ENCODE results near the gene ADGRG3. TPM values are rescaled to one million over a fixed set of nuclear protein-coding genes. Genes with fewer than 3 reads are reported as not detected.

Gene ADGRG3
- total and polyA plus RNA-seq, 9 of the 15 experiments (the other 6 are each of a cell fraction or from before 2014, with no cell fraction given) = 0.09 to 0.52 (median 0.14) TPM; not detected in 3

DNA sequence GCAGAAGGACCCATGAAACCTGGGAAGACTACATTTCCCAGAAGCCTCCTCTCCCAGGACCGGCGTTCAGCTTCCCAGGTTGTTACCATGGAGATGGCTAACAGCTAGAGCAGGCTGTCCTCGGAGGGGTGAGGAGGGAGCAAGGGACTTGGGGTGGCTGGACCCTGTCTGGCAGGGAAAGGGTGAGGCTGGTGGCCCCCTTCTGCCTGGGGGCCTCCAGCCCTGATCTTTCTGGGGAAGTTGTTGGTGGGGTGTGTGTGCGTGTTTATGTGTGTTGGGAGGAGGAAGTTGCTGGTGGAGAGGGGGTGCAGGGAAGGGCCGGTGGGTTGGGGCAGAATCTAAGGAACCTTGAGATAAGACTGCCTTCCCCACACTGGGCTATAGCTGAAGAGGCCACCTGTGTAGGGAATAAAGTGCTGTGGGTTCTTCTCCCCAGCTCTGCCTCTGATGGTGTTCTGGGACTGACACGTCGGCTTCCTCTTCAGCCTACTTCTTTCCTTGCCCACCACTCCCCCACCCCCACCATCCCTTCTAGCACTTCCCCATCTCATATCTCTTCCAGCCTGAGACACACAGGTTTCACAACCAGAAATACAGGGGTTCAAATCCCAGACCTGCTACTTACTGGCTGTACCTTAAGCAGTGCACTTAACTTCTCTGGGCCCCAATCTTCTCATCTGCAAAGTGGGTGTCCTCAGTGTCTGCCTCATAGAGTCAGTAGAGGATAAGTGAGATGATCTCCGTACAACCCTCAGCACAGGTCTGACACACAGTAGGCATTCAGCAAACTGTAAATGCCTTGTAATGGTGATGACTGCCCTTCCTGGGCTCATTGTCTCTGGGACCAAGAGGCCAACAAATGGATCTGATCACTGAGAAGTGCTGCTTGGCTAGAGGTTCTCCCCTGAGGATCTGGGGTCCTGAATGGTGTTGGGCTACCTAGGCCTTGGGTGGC is 26.9 kb downstream of the ADGRG3 start, which contains the start of gene DRC7 (continued):
- TF ChIP-seq, protein P1, sequence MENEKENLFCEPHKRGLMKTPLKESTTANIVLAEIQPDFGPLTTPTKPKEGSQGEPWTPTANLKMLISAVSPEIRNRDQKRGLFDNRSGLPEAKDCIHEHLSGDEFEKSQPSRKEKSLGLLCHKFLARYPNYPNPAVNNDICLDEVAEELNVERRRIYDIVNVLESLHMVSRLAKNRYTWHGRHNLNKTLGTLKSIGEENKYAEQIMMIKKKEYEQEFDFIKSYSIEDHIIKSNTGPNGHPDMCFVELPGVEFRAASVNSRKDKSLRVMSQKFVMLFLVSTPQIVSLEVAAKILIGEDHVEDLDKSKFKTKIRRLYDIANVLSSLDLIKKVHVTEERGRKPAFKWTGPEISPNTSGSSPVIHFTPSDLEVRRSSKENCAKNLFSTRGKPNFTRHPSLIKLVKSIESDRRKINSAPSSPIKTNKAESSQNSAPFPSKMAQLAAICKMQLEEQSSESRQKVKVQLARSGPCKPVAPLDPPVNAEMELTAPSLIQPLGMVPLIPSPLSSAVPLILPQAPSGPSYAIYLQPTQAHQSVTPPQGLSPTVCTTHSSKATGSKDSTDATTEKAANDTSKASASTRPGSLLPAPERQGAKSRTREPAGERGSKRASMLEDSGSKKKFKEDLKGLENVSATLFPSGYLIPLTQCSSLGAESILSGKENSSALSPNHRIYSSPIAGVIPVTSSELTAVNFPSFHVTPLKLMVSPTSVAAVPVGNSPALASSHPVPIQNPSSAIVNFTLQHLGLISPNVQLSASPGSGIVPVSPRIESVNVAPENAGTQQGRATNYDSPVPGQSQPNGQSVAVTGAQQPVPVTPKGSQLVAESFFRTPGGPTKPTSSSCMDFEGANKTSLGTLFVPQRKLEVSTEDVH (IDR thresholded peaks at IDR 0.05; ENCODE audit: low read depth, partially characterized antibody) = no peak
- TF ChIP-seq SPI1 (IDR thresholded peaks at IDR 0.05; ENCODE audit: borderline replicate concordance, low read depth, low read length) (peak; percentile 83), YBX1 (IDR thresholded peaks at IDR 0.05) (no peak), NR2C2 (CRISPR knock-in tag; IDR thresholded peaks at IDR 0.05) (peak; percentile 84), NR2C2 (tag; IDR thresholded peaks at IDR 0.05) (peak; percentile 98), TRIM24 (IDR thresholded peaks at IDR 0.05) (0 out of 4 replicates have a peak, but pooled peaks of 1 of the 2 experiments have one; percentile 23), KHSRP (IDR thresholded peaks at IDR 0.05) (no peak), MEF2D (tag; conservative IDR thresholded peaks at IDR 0.05; ENCODE audit: low read depth) (no peak), NR1H2 (CRISPR knock-in tag; IDR thresholded peaks at IDR 0.05) (no peak), RBFOX2 (IDR thresholded peaks at IDR 0.05; ENCODE audit: low read depth, low read length) (no peak), ZNF445 (CRISPR knock-in tag; IDR thresholded peaks at IDR 0.05; ENCODE audit: low read depth) (no peak), NBN (IDR thresholded peaks at IDR 0.05; ENCODE audit: low read depth) (peak; percentile 35; the same call in 1 of the 2 replicates), ATF1 (CRISPR knock-in tag; IDR thresholded peaks at IDR 0.05) (no peak), ATF1 (tag; IDR thresholded peaks at IDR 0.05) (0 out of 2 replicates have a peak, but pooled peaks have one; percentile 17)
- TF ChIP-seq, protein P2, sequence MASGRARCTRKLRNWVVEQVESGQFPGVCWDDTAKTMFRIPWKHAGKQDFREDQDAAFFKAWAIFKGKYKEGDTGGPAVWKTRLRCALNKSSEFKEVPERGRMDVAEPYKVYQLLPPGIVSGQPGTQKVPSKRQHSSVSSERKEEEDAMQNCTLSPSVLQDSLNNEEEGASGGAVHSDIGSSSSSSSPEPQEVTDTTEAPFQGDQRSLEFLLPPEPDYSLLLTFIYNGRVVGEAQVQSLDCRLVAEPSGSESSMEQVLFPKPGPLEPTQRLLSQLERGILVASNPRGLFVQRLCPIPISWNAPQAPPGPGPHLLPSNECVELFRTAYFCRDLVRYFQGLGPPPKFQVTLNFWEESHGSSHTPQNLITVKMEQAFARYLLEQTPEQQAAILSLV (tag; IDR thresholded peaks at IDR 0.05) = no peak
- TF ChIP-seq, protein P3, sequence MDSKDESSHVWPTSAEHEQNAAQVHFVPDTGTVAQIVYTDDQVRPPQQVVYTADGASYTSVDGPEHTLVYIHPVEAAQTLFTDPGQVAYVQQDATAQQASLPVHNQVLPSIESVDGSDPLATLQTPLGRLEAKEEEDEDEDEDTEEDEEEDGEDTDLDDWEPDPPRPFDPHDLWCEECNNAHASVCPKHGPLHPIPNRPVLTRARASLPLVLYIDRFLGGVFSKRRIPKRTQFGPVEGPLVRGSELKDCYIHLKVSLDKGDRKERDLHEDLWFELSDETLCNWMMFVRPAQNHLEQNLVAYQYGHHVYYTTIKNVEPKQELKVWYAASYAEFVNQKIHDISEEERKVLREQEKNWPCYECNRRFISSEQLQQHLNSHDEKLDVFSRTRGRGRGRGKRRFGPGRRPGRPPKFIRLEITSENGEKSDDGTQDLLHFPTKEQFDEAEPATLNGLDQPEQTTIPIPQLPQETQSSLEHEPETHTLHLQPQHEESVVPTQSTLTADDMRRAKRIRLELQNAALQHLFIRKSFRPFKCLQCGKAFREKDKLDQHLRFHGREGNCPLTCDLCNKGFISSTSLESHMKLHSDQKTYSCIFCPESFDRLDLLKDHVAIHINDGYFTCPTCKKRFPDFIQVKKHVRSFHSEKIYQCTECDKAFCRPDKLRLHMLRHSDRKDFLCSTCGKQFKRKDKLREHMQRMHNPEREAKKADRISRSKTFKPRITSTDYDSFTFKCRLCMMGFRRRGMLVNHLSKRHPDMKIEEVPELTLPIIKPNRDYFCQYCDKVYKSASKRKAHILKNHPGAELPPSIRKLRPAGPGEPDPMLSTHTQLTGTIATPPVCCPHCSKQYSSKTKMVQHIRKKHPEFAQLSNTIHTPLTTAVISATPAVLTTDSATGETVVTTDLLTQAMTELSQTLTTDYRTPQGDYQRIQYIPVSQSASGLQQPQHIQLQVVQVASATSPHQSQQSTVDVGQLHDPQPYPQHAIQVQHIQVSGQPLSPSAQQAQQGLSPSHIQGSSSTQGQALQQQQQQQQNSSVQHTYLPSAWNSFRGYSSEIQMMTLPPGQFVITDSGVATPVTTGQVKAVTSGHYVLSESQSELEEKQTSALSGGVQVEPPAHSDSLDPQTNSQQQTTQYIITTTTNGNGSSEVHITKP (IDR thresholded peaks at IDR 0.05; ENCODE audit: partially characterized antibody) = peak; percentile 74
- TF ChIP-seq, protein P4, sequence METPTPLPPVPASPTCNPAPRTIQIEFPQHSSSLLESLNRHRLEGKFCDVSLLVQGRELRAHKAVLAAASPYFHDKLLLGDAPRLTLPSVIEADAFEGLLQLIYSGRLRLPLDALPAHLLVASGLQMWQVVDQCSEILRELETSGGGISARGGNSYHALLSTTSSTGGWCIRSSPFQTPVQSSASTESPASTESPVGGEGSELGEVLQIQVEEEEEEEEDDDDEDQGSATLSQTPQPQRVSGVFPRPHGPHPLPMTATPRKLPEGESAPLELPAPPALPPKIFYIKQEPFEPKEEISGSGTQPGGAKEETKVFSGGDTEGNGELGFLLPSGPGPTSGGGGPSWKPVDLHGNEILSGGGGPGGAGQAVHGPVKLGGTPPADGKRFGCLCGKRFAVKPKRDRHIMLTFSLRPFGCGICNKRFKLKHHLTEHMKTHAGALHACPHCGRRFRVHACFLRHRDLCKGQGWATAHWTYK (CRISPR knock-in tag; IDR thresholded peaks at IDR 0.05) = no peak
- TF ChIP-seq, protein P5, sequence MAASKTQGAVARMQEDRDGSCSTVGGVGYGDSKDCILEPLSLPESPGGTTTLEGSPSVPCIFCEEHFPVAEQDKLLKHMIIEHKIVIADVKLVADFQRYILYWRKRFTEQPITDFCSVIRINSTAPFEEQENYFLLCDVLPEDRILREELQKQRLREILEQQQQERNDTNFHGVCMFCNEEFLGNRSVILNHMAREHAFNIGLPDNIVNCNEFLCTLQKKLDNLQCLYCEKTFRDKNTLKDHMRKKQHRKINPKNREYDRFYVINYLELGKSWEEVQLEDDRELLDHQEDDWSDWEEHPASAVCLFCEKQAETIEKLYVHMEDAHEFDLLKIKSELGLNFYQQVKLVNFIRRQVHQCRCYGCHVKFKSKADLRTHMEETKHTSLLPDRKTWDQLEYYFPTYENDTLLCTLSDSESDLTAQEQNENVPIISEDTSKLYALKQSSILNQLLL (CRISPR knock-in tag; IDR thresholded peaks at IDR 0.05; ENCODE audit: borderline replicate concordance) = no peak
